ENCODE measurements around the gene FXR2. TPM values are rescaled to one million over a fixed set of nuclear protein-coding genes. Genes with fewer than 3 reads are reported as not detected.

Gene FXR2
- total RNA-seq, 1 donor from 2014 or later, result 19.3 TPM

DNA sequence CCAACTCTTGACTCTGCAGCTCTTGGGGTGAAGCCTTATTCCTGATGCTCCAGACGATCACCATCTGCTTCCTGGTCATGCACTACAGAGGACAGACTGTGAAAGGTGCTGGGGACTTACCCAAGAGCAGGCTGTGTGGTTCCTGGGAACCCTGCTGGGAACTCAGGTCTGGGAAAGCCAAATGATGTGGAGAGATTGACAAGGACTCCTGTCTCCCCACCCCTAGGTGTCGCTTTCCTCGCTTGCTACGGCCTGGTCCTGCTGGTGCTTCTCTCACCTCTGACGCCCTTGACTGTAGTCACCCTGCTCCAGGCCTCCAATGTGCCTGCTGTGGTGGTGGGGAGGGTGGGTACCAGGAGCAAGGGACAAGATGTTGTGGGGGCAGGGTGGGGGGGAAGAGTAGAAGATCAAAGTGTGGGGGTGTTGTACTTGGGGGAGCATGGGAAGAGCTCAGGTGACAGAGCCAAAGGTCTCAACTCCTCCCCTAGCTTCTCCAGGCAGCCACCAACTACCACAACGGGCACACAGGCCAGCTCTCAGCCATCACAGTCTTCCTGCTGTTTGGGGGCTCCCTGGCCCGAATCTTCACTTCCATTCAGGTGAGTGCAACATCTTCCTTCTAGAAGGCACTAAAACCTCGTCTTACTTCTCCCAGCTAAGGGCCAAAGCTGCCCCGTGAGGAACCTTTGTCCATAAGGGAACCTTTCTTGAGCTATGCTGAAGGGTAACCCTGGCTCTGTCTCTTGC lies 27.9 kb downstream of the FXR2 start:
- TF ChIP-seq, protein P1, sequence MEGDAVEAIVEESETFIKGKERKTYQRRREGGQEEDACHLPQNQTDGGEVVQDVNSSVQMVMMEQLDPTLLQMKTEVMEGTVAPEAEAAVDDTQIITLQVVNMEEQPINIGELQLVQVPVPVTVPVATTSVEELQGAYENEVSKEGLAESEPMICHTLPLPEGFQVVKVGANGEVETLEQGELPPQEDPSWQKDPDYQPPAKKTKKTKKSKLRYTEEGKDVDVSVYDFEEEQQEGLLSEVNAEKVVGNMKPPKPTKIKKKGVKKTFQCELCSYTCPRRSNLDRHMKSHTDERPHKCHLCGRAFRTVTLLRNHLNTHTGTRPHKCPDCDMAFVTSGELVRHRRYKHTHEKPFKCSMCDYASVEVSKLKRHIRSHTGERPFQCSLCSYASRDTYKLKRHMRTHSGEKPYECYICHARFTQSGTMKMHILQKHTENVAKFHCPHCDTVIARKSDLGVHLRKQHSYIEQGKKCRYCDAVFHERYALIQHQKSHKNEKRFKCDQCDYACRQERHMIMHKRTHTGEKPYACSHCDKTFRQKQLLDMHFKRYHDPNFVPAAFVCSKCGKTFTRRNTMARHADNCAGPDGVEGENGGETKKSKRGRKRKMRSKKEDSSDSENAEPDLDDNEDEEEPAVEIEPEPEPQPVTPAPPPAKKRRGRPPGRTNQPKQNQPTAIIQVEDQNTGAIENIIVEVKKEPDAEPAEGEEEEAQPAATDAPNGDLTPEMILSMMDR (IDR thresholded peaks at IDR 0.05), result no peak
- no peak overlapping the region for H3K27ac ChIP-seq
- H3K4me1 ChIP-seq, result peaks cover 22 to 36% of the 10 kb centered on the region in 2 donors
- H3K9me3 ChIP-seq, result no peaks in the 10 kb centered on the region
- no peaks in the 10 kb centered on the region for H3K27me3 ChIP-seq
- intact Hi-C loops (cut with DNase I), result loop anchor here (10.0 kb wide), 1 partner anchor 588 kb away; the partner anchor contains the start of gene TMEM107
- no peak for DNase-seq (ENCODE audit: low spot score in 2 of 2)
- H3K4me3 ChIP-seq, result no peak overlapping the region
- H3K36me3 ChIP-seq, result peaks cover 7 to 9% of the 10 kb centered on the region in 2 donors

GRCh38 chr17:7583253-7584109 lies 31.2 kb downstream of the FXR2 start, which contains the start of gene MPDU1:
Gene MPDU1 (plus strand): TSS chr17:7583852. CDS start chr17:7583863, 11 bp downstream.
- intact Hi-C loops (cut with DNase I), result loop anchor here (1.0 to 10.0 kb wide), 2 partner anchors 11 to 591 kb away; partner anchors contain the start of gene TMEM107
- H3K4me3 ChIP-seq, result peak within 1 kb of the TSS; percentile 59 to 65
- TF ChIP-seq, protein P1 (IDR thresholded peaks at IDR 0.05), result no peak
- H3K36me3 ChIP-seq, result peaks cover 5% of the 10 kb centered on the region in 2 donors
- H3K27me3 ChIP-seq, result no peaks in the 10 kb centered on the region
- peaks cover 25 to 42% of the 10 kb centered on the region in 2 donors for H3K4me1 ChIP-seq
- H3K9me3 ChIP-seq, result no peaks in the 10 kb centered on the region
- H3K27ac ChIP-seq, result peak within 1 kb of the TSS; percentile 85 to 87
- peak; percentile 79 to 98 for DNase-seq (ENCODE audit: low spot score in 2 of 2)

GRCh38 chr17:7582396-7583252 lies 32.1 kb downstream of the FXR2 start:
- H3K4me1 ChIP-seq, result peaks cover 25 to 37% of the 10 kb centered on the region in 2 donors
- H3K27ac ChIP-seq, result peak overlapping the region; percentile 85 to 87
- no peaks in the 10 kb centered on the region for H3K9me3 ChIP-seq
- H3K4me3 ChIP-seq, result peak overlapping the region; percentile 59 to 65
- intact Hi-C loops (cut with DNase I), result loop anchor here (1.0 to 10.0 kb wide), 2 partner anchors 10 to 592 kb away; partner anchors contain the start of gene TMEM107
- TF ChIP-seq, protein P1 (IDR thresholded peaks at IDR 0.05), result no peak
- peaks cover 13 to 14% of the 10 kb centered on the region in 2 donors for H3K36me3 ChIP-seq
- DNase-seq (ENCODE audit: low spot score in 2 of 2), result peak in 1 of 2 donors; percentile 69
- H3K27me3 ChIP-seq, result no peaks in the 10 kb centered on the region

GRCh38 chr17:7580604-7581575 lies 33.8 kb downstream of the FXR2 start:
- H3K4me1 ChIP-seq, result peaks cover 25 to 37% of the 10 kb centered on the region in 2 donors
- peaks cover 31% of the 10 kb centered on the region in 2 donors for H3K36me3 ChIP-seq
- H3K4me3 ChIP-seq, result peak overlapping the region; percentile 30 to 65
- TF ChIP-seq, protein P1 (IDR thresholded peaks at IDR 0.05), result no peak
- intact Hi-C loops (cut with DNase I), result loop anchor here (10.0 kb wide), 1 partner anchor 594 kb away; the partner anchor contains the start of gene TMEM107
- no peaks in the 10 kb centered on the region for H3K27me3 ChIP-seq
- peak overlapping the region; percentile 85 to 87 for H3K27ac ChIP-seq
- no peaks in the 10 kb centered on the region for H3K9me3 ChIP-seq
- DNase-seq (ENCODE audit: low spot score in 2 of 2), result no peak

All from ascending aorta (tissue), 2 donors.